Stimulated activated CD4-positive, alpha-beta T cell treated with anti-CD3 and anti-CD28 coated beads, Interleukin-1b, Interleukin-23, amount 100 ng/mL, for 24 hours (primary cell): ENCODE results near the gene MYO18B.

Experiments used
- DNase-seq, 4 experiments: peaks; one replicate each; pipeline ENCODE4 v3.0.0-alpha.2; 2020; ENCODE audit warnings: low read depth in 4 of 4, low spot score in 1 of 4

MYO18B gene

DNA sequence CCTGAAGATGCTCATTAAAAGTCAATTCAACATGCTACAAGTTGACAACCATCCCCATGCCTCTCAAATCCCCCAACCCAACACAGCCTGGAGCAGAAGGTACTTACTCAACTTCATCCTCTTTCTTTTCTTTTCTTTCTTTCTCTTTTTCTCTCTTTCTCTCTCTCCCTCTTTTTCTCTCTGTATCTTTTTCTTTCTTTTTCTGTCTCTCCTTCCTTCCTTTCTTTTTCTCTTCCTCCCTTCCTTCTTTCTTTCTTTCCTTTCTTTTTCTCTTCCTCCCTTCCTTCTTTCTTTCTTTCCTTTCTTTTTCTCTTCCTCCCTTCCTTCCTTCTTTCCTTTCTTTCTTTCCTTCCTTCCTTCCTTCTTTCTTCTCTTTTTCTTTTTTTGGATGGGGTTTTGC lies 291.6 kb downstream of the MYO18B start:
- no peak for DNase-seq

DNA sequence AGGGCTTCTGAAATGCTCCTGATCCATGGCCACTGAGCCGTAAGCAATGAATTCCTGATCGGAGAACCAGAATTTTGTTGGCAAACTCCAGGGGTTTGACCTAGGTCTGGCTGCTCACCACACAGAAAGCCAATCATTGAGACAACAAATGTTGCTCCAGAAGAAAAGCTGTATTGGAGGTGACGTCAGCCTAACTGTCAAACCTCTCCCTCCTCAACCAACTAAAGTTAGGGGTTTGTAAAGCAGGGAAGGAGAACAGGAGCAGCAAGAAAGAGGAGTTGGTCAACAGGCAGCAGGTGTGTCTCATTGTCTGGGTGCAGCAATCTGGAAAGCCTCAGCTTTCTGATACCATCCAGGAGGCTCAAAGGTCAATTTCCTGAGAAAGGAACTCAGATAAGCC lies 293.5 kb downstream of the MYO18B start:
- no peak for DNase-seq

GRCh38 chr22:26038365-26038764 lies 296.4 kb downstream of the MYO18B start:
- DNase-seq, result no peak

- DNase-seq, result no peak
Measured at GRCh38 chr22:26041931-26042330, 299.9 kb downstream of the MYO18B start.

- DNase-seq, result no peak
Measured at GRCh38 chr22:26043031-26043430, 301.0 kb downstream of the MYO18B start.

DNA sequence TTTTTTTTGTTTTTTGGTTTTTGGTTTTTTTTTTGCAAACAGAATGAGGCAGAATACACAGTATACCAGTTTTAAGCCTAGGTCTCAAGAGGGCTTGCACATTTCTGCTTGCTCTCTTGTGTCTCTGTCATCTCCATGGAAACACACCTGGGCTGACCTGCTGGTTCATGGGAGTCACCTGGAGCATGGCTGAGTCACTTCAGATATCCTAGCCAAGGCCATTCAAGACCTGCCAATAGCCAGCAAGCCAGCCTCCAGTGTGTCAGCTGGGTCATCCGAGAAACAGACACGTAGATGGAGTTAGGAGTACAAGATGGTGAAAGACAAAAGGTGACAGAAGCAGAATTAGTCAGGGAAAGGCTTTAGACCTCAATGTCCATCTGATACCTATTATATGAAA lies 303.1 kb downstream of the MYO18B start:
- no peak for DNase-seq

GRCh38 chr22:26045860-26046259 lies 303.9 kb downstream of the MYO18B start:
- no peak for DNase-seq

GRCh38 chr22:26047516-26047915 lies 305.5 kb downstream of the MYO18B start:
- no peak for DNase-seq

DNA sequence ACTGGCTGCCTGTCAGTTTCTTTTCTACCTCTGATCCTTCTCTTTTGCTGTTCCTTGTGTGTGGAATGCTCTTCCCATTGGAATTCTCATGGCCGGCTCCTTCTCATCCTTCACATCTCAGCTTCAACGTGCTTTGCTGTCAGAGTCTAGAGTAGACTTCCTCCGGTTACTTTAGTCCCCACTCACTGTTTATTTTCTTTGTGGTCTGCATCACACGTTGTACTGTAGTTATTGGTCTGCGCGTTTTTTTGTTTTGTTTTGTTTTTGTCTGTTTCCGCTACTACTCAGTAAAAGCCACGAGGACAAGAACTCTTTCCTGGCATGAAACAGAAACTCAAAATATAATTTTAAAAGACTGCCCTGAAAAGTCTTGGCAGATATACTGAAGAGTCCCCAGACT lies 305.9 kb downstream of the MYO18B start:
- DNase-seq, result no peak

- no peak for DNase-seq
Measured at GRCh38 chr22:26050079-26050478, 308.1 kb downstream of the MYO18B start.

DNA sequence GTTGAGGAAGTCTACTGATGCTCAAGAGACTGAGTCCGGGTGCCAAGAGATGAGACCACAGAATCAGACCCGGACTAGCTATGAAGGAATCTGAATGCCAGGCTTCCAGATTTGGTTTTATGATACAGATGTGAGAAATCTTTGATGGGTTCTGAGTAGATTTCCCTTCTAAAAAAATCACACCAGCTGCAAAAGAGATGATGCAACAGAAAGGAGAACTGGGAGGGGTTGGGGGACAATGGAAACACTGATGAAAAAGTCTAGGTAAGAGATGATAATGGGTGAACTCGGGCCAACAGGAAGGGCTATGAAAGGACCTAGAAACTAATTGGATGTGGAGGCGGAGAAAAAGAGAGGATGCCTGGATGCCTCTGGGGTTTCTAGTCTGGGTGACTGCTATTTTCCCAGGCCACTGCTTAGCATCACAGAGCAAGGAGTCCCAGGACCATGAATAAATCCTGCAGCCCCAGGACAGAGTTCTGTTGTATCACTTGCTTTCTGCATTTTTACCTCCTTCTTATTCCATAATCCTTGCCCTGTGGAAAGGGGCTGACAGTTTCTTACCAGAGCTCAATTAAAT lies 311.8 kb downstream of the MYO18B start:
- no peak for DNase-seq

GRCh38 chr22:26054841-26055605 lies 313.0 kb downstream of the MYO18B start:
- no peak for DNase-seq

DNA sequence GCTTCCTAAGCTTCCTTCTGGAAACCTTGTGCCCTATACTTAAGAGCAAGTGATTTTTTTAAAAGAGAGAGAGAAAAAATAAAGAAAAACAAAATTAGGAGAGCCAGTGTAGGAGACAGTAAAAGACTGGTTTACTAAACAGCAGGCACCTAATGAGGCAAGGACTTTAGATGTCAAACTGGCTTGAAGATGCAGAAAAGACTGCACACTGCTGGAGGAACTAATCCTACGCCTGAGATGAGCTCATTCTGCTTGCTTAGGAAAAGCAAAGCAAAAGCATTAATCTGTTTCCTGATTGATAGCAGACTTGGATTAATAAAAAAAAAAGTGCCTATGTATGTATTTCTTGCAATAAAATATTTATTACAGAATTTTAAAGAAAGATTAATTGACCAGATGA lies 313.7 kb downstream of the MYO18B start:
- no peak for DNase-seq

DNA sequence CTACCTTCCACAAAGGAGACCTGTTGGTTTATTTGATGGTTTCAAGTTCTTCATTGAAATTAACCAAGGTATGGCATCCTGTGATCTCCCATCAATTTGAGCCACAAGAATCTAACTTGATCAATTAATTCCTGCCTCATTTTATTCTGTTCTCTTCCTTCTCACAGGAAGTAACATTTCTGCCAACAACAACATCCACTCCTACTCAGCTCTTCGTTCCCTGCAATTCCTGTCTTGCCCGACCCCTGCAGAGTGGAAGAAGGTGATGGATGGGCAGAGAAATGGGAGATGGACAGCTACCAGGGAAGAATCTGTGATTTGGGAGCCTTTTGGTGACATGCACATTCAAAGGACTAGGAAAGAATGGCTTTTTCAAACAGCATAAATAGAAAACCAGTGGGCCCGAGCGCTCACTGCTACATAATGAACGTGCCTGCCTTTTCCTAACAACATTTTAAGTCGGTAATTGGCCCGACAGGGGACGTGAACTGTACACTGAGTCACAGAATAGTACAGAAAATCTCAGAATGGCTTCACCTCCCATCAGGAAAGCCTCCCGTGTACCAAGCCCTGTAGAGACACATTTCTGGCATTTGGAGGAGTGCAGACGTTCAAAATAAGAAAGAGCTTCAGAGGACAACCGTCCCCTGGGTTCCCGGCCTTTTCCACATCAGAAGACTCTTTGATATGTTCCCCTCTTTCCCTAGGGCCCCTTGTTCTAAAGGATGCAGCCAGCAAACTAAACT lies 314.6 kb downstream of the MYO18B start:
- DNase-seq, result no peak

GRCh38 chr22:26057731-26058130 lies 315.7 kb downstream of the MYO18B start:
- no peak for DNase-seq

DNA sequence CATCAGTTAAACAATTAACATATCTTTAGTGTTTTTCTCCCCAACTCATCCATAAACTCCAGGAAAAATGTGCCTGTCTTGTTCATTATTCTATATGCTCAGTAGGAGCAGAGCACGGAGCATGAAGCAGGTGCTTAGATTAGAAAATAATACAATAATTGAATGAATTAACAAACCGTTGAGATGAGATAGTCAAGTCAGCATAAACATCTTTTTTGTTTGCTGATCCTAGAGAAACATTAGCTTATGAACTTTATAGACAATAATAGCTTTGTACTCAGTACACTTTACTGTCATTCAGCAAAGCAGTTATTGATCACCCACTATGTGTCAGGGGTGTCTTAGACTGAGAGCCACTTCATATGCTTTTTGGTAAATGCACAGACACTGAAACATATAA lies 322.1 kb downstream of the MYO18B start:
- DNase-seq, result no peak

DNA sequence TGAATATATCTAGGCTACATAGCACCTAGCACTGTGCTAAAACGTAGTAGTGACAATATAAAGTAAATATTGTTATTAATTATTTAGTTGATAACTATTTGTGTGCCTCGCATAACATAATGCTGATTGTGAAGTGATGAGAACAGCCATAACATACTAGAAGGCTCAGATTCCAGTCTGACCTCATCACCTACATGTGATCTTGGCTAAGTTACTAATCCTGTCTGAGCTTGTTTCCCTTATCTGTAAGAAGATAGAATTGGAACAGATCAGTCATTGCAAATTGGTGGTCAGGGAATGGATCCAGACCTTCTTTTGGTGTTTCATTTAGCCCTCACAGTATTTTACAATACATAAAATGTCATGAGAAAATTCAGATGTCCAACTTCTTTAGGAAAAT lies 323.9 kb downstream of the MYO18B start:
- no peak for DNase-seq

- DNase-seq, result no peak
Measured at GRCh38 chr22:26066534-26066933, 324.5 kb downstream of the MYO18B start.

- no peak for DNase-seq
Measured at GRCh38 chr22:26068571-26068970, 326.6 kb downstream of the MYO18B start.

GRCh38 chr22:26072621-26073020 lies 330.6 kb downstream of the MYO18B start:
- DNase-seq, result no peak

DNA sequence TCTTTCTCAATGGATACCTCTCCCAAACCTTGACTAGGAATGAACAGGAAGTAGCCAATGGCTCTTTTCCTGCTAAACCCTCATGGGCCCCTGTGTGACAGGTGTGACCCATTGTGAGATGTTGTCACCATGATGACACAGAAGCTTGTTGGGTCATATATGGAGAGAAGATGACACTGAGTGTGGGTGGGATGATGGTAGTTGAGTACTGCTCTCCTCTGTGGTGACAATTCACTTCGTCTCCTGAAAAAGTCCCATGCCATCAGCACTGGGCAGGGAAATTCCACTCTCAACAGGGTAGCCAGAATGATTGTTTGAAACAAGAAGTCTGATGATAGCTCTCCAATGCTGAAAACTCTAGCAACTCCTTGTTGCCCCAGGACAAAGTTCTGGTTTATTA lies 333.3 kb downstream of the MYO18B start:
- DNase-seq, result no peak

GRCh38 chr22:26079009-26079408 lies 337.0 kb downstream of the MYO18B start:
- no peak for DNase-seq
